HEK293T (cell line): ENCODE data around the gene APOBEC3B.

Source experiments
- ARNT ChIP-seq: fragments of 450-650 bp; IDR thresholded peaks from 2 replicates; pipeline ENCODE4 v1.6.1; 2017; ENCODE audit warnings: mild to moderate bottlenecking
- BHLHE40 ChIP-seq: fragments of 450-650 bp; IDR thresholded peaks from 2 replicates; pipeline ENCODE4 v1.6.1; 2016; ENCODE audit warnings: mild to moderate bottlenecking, moderate library complexity, borderline replicate concordance
- ELF4 ChIP-seq: fragments of 450-650 bp; IDR thresholded peaks from 2 replicates; pipeline ENCODE4 v1.6.1; 2017; ENCODE audit warnings: antibody characterized with exemption
- FOXA1 ChIP-seq: fragments of 450-650 bp; IDR thresholded peaks from 2 replicates; pipeline ENCODE4 v1.6.1; 2016; ENCODE audit warnings: mild to moderate bottlenecking
- FOXK2 ChIP-seq: fragments of 450-650 bp; IDR thresholded peaks from 2 replicates; pipeline ENCODE4 v1.6.1; 2016; ENCODE audit warnings: mild to moderate bottlenecking
- FOXM1 ChIP-seq: fragments of 450-650 bp; IDR thresholded peaks from 2 replicates; pipeline ENCODE4 v1.6.1; 2017; ENCODE audit warnings: mild to moderate bottlenecking, borderline replicate concordance
- HDGF ChIP-seq: fragments of 450-650 bp; IDR thresholded peaks from 2 replicates; pipeline ENCODE4 v1.6.1; 2017; ENCODE audit warnings: antibody characterized with exemption, borderline replicate concordance
- L3MBTL2 ChIP-seq: fragments of 450-650 bp; conservative IDR thresholded peaks from 2 replicates; pipeline ENCODE4 v1.6.1; 2016; ENCODE audit warnings: mild to moderate bottlenecking
- LEF1 ChIP-seq: fragments of 450-650 bp; IDR thresholded peaks from 2 replicates; pipeline ENCODE4 v1.6.1; 2017; ENCODE audit warnings: mild to moderate bottlenecking, borderline replicate concordance
- NFRKB ChIP-seq: fragments of 450-650 bp; IDR thresholded peaks from 2 replicates; pipeline ENCODE4 v1.6.1; 2016; ENCODE audit warnings: mild to moderate bottlenecking, moderate library complexity
- PKNOX1 ChIP-seq: fragments of 450-650 bp; IDR thresholded peaks from 2 replicates; pipeline ENCODE4 v1.6.1; 2016
- SUZ12 ChIP-seq: fragments of 450-650 bp; IDR thresholded peaks from 2 replicates; pipeline ENCODE4 v1.6.1; 2016; ENCODE audit warnings: mild to moderate bottlenecking
- TARDBP ChIP-seq: fragments of 450-650 bp; IDR thresholded peaks from 2 replicates; pipeline ENCODE4 v1.6.1; 2016
- ZNF384 ChIP-seq: fragments of 450-650 bp; IDR thresholded peaks from 2 replicates; pipeline ENCODE4 v1.6.1; 2016

- no peak for TF ChIP-seq ARNT
- TF ChIP-seq FOXA1 = no peak
- TF ChIP-seq FOXK2 = no peak
- no peak for TF ChIP-seq SUZ12
- no peak for TF ChIP-seq ZNF384
- TF ChIP-seq LEF1 = no peak
- no peak for TF ChIP-seq HDGF
- no peak for TF ChIP-seq TARDBP
- TF ChIP-seq FOXM1 = no peak
- TF ChIP-seq PKNOX1 = no peak
- no peak for TF ChIP-seq BHLHE40
- no peak for TF ChIP-seq ELF4
- TF ChIP-seq NFRKB = no peak
- TF ChIP-seq L3MBTL2 = no peak
Measured at GRCh38 chr22:38963872-38964271, 18.3 kb upstream of the APOBEC3B start.
